H9 (cell line): ENCODE measurements around the gene ZBTB48. TPM values are rescaled to one million over a fixed set of nuclear protein-coding genes. Genes with fewer than 3 reads are reported as not detected.

Source experiments
- DNase-seq: peaks from one replicate; pipeline ENCODE4 v3.0.0-alpha.2; 2017
- H2AFZ ChIP-seq: one replicate; pipeline ENCODE4 v1.6.1; 2013; ENCODE audit warnings: mild to moderate bottlenecking, low read length, control low read depth, moderate library complexity
- H2AK5ac ChIP-seq: 2 replicates; pipeline ENCODE4 v1.6.1; 2013; ENCODE audit warnings: low read length, control low read depth, mixed read lengths; ENCODE audit not compliant: insufficient read length
- H2BK120ac ChIP-seq: one replicate; pipeline ENCODE4 v1.6.1; 2013; ENCODE audit warnings: low read depth, mild to moderate bottlenecking, low read length, control low read depth, inconsistent platforms; ENCODE audit not compliant: poor library complexity, severe bottlenecking
- H2BK12ac ChIP-seq: 2 replicates; pipeline ENCODE4 v1.6.1; 2013; ENCODE audit warnings: low read length, control low read depth, mixed read lengths, low read depth; ENCODE audit not compliant: insufficient read length
- H2BK15ac ChIP-seq: 2 replicates; pipeline ENCODE4 v1.6.1; 2013; ENCODE audit warnings: low read depth, low read length, control low read depth
- H2BK20ac ChIP-seq: one replicate; pipeline ENCODE4 v1.6.1; 2013; ENCODE audit warnings: low read depth, mild to moderate bottlenecking, low read length, control low read depth, inconsistent platforms; ENCODE audit not compliant: poor library complexity, severe bottlenecking
- H2BK5ac ChIP-seq: 2 replicates; pipeline ENCODE4 v1.6.1; 2013; ENCODE audit warnings: low read length, control low read depth, mixed read lengths; ENCODE audit not compliant: insufficient read length
- H3K14ac ChIP-seq: 2 replicates; pipeline ENCODE4 v1.6.1; 2013; ENCODE audit warnings: low read length, control low read depth; ENCODE audit not compliant: insufficient read depth
- H3K18ac ChIP-seq: 2 replicates; pipeline ENCODE4 v1.6.1; 2013; ENCODE audit warnings: low read depth, mild to moderate bottlenecking, mixed read lengths, low read length, control low read depth; ENCODE audit not compliant: insufficient read length
- H3K23ac ChIP-seq: 2 replicates; pipeline ENCODE4 v1.6.1; 2013; ENCODE audit warnings: low read length, control low read depth, mixed read lengths, low read depth; ENCODE audit not compliant: insufficient read length
- H3K23me2 ChIP-seq: 2 replicates; pipeline ENCODE4 v1.6.1; 2013; ENCODE audit warnings: low read depth, mild to moderate bottlenecking, mixed read lengths, low read length, control low read depth; ENCODE audit not compliant: insufficient read length, poor library complexity, severe bottlenecking
- H3K27ac ChIP-seq: 2 replicates; pipeline ENCODE4 v1.5.1; 2013; ENCODE audit warnings: low read length, control low read depth, mixed read lengths, low read depth; ENCODE audit not compliant: insufficient read length
- H3K27me3 ChIP-seq: 2 replicates; pipeline ENCODE4 v1.6.1; 2013; ENCODE audit warnings: low read length, control low read depth, inconsistent platforms; ENCODE audit not compliant: insufficient read depth
- H3K4ac ChIP-seq: 2 replicates; pipeline ENCODE4 v1.6.1; 2013; ENCODE audit warnings: low read depth, mild to moderate bottlenecking, control low read depth, inconsistent platforms, low read length, moderate library complexity
- H3K4me1 ChIP-seq: 2 replicates; pipeline ENCODE4 v1.6.1; 2013; ENCODE audit warnings: low read length, control low read depth, inconsistent platforms; ENCODE audit not compliant: insufficient read depth
- H3K4me2 ChIP-seq: 2 replicates; pipeline ENCODE4 v1.6.1; 2013; ENCODE audit warnings: low read length, control low read depth, mixed read lengths; ENCODE audit not compliant: insufficient read length, insufficient read depth
- H3K56ac ChIP-seq: 2 replicates; pipeline ENCODE4 v1.6.1; 2013; ENCODE audit warnings: low read depth, mild to moderate bottlenecking, mixed read lengths, low read length, control low read depth; ENCODE audit not compliant: insufficient read length
- H3K79me1 ChIP-seq: 2 replicates; pipeline ENCODE4 v1.6.1; 2013; ENCODE audit warnings: low read depth, mild to moderate bottlenecking, moderate library complexity, low read length, control low read depth, inconsistent platforms; ENCODE audit not compliant: insufficient read depth, poor library complexity, severe bottlenecking
- H3K79me2 ChIP-seq: 2 replicates; pipeline ENCODE4 v1.6.1; 2013; ENCODE audit warnings: low read length, control low read depth, inconsistent platforms; ENCODE audit not compliant: insufficient read depth
- H3K9ac ChIP-seq: 2 replicates; pipeline ENCODE4 v1.6.1; 2013; ENCODE audit warnings: low read length, control low read depth, mixed read lengths; ENCODE audit not compliant: insufficient read length; ENCODE audit errors: extremely low read depth
- H3K9me3 ChIP-seq: one replicate; pipeline ENCODE4 v1.6.1; 2013; ENCODE audit warnings: low read depth, low read length, inconsistent platforms; ENCODE audit not compliant: control insufficient read depth
- H3T11ph ChIP-seq: one replicate; pipeline ENCODE4 v1.6.1; 2013; ENCODE audit warnings: mild to moderate bottlenecking, low read length, control low read depth, inconsistent platforms
- H4K20me1 ChIP-seq: one replicate; pipeline ENCODE4 v1.6.1; 2013; ENCODE audit not compliant: control insufficient read depth, insufficient read length, insufficient read depth
- H4K5ac ChIP-seq: 2 replicates; pipeline ENCODE4 v1.6.1; 2013; ENCODE audit warnings: low read depth, mild to moderate bottlenecking, mixed read lengths, low read length, control low read depth; ENCODE audit not compliant: insufficient read length
- H4K8ac ChIP-seq: replicated peaks from 2 replicates; pipeline ENCODE4 v1.6.1; 2013; ENCODE audit warnings: low read length, control low read depth, mixed read lengths, low read depth; ENCODE audit not compliant: insufficient read length
- H4K91ac ChIP-seq: 2 replicates; pipeline ENCODE4 v1.6.1; 2013; ENCODE audit warnings: low read depth, mild to moderate bottlenecking, moderate library complexity, mixed read lengths, low read length, control low read depth; ENCODE audit not compliant: insufficient read length
- H3K27ac Mint-ChIP-seq, 3 experiments: 2 replicates in 2 of 3; 3 replicates in 1 of 3; pipeline ENCODE4 v1.8.0; 2020 to 2021; ENCODE audit warnings: mixed read lengths in 3 of 3, mild to moderate bottlenecking in 1 of 3, moderate library complexity in 1 of 3
- H3K27me3 Mint-ChIP-seq: 2 replicates; pipeline ENCODE4 v1.8.0; 2021; ENCODE audit warnings: low read depth, mild to moderate bottlenecking, moderate library complexity, mixed read lengths
- H3K36me3 Mint-ChIP-seq, 3 experiments: 2 replicates in 2 of 3; 3 replicates in 1 of 3; pipeline ENCODE4 v1.8.0; 2020 to 2021; ENCODE audit warnings: low read depth in 3 of 3, mixed read lengths in 3 of 3; ENCODE audit not compliant: insufficient read depth in 1 of 3
- H3K4me1 Mint-ChIP-seq, 2 experiments: 2 replicates each; pipeline ENCODE4 v1.8.0; 2020; ENCODE audit warnings: mixed read lengths in 2 of 2
- H3K4me3 Mint-ChIP-seq, 2 experiments: 2 replicates in 1 of 2; 3 replicates in 1 of 2; pipeline ENCODE4 v1.8.0; 2020 to 2021; ENCODE audit warnings: mild to moderate bottlenecking in 2 of 2, mixed read lengths in 2 of 2, moderate library complexity in 1 of 2
- H3K9me3 Mint-ChIP-seq, 2 experiments: 2 replicates in 1 of 2; 3 replicates in 1 of 2; pipeline ENCODE4 v1.8.0; 2020; ENCODE audit warnings: mild to moderate bottlenecking in 2 of 2, mixed read lengths in 2 of 2, moderate library complexity in 1 of 2
- CTCF ChIP-seq: fragments of 200-600 bp; sonication (generic); conservative IDR thresholded peaks from 3 replicates; pipeline ENCODE4 v1.8.0; 2021; ENCODE audit warnings: antibody characterized with exemption, mild to moderate bottlenecking
- WGBS: extraction: QIAGEN DNeasy Blood & Tissue Kit; methylation state at CpG from one replicate; pipeline ENCODE4 v1.1.7; 2013; ENCODE audit warnings: missing lambda C conversion rate, low lambda C conversion rate, mixed read lengths; ENCODE audit not compliant: insufficient read length; ENCODE audit errors: extremely low coverage; 5-methylcytosine and 5-hydroxymethylcytosine counted together
- total RNA-seq: library from RNA; stranded (reverse); gene quantifications from 2 replicates; pipeline ENCODE4 v1.2.1, GENCODE V29; 2021

Gene ZBTB48
- total RNA-seq, 1 experiment from 2014 or later: 33.2 TPM

- H2BK12ac ChIP-seq: no peak overlapping the region
- no peaks in the 10 kb centered on the region; the same call in 1 of the 2 replicates for H3K79me2 ChIP-seq
- H4K8ac ChIP-seq: no peak overlapping the region
- no peak overlapping the region for H3K9ac ChIP-seq
- H3T11ph ChIP-seq: no peak overlapping the region
- H3K4me3 Mint-ChIP-seq: no peak overlapping the region
- H3K36me3 Mint-ChIP-seq: peaks cover 25 to 76% (median 64%) of the 10 kb centered on the region in 3 experiments; a peak in 6 of 7 replicates
- no peaks in the 10 kb centered on the region for H3K27me3 ChIP-seq
- H2AFZ ChIP-seq: no peak overlapping the region
- H3K79me1 ChIP-seq: no peaks in the 10 kb centered on the region
- no peak overlapping the region for H2BK120ac ChIP-seq
- no peak overlapping the region for H4K91ac ChIP-seq
- no peak overlapping the region for H2BK15ac ChIP-seq
- H3K27ac ChIP-seq: no peak overlapping the region
- no peaks in the 10 kb centered on the region for H3K9me3 ChIP-seq
- TF ChIP-seq CTCF: no peak
- H4K5ac ChIP-seq: no peak overlapping the region
- no peak overlapping the region for H2BK20ac ChIP-seq
- no peaks in the 10 kb centered on the region for H3K9me3 Mint-ChIP-seq
- H3K56ac ChIP-seq: no peak overlapping the region
- H4K20me1 ChIP-seq: no peaks in the 10 kb centered on the region
- no peak for DNase-seq
- H3K23ac ChIP-seq: no peak overlapping the region
- no CpG with 5 or more reads among the region's 5 CpGs for WGBS
- H3K14ac ChIP-seq: no peak overlapping the region
- H2AK5ac ChIP-seq: no peak overlapping the region
- H3K4me1 Mint-ChIP-seq: 0 out of 4 replicates have a peak, but pooled peaks cover 0 to 2% of the 10 kb centered on the region in 2 experiments
- H3K23me2 ChIP-seq: no peaks in the 10 kb centered on the region
- H3K4me2 ChIP-seq: no peak overlapping the region
- H3K4me1 ChIP-seq: no peaks in the 10 kb centered on the region
- H3K18ac ChIP-seq: no peak overlapping the region
- H2BK5ac ChIP-seq: no peak overlapping the region
- no peak overlapping the region for H3K27ac Mint-ChIP-seq
- no peaks in the 10 kb centered on the region for H3K27me3 Mint-ChIP-seq
- no peak overlapping the region for H3K4ac ChIP-seq
Measured at GRCh38 chr1:6592441-6592840, 12.6 kb downstream of the ZBTB48 start.
